HG02938 (cell line): ENCODE data around the gene RBM20.
"Not testable (repeated sequence)": the region's sequence is repeated elsewhere in the genome, so short reads cannot be mapped to it uniquely, and the experiment has no call there.

Experiments used
- ATAC-seq: cut with Tn5 transposase; IDR thresholded peaks from one replicate; pipeline ENCODE4 v1.9.1; 2021; ENCODE audit warnings: mild to moderate bottlenecking, moderate library complexity; ENCODE audit not compliant: unreplicated experiment

RBM20 gene

DNA sequence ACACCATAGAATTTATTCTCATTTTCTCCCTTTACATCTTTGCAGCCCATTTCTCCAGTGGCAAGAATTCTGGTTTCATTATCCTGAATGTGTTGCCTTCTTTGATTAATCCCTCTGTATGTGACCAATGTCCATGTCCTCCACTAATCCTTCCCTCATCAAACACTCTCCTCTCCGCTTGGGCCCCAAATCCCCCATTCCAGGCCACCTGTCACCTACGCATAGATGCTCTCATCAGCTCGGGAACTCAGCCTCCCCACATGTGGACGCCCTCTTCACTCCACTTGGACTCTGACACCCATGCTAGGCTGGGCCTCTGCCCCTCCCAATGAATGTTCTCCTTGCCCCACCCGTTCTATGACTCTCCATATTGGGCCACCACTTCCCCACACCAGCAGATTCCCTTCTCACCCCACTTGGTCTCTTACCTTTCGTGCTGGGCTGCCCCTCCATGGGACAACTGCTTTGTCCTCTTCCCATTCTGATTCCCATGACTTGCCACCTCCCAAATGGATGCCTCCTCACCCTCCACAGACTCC, 18.7 kb upstream of the RBM20 start:
- no peak for ATAC-seq

DNA sequence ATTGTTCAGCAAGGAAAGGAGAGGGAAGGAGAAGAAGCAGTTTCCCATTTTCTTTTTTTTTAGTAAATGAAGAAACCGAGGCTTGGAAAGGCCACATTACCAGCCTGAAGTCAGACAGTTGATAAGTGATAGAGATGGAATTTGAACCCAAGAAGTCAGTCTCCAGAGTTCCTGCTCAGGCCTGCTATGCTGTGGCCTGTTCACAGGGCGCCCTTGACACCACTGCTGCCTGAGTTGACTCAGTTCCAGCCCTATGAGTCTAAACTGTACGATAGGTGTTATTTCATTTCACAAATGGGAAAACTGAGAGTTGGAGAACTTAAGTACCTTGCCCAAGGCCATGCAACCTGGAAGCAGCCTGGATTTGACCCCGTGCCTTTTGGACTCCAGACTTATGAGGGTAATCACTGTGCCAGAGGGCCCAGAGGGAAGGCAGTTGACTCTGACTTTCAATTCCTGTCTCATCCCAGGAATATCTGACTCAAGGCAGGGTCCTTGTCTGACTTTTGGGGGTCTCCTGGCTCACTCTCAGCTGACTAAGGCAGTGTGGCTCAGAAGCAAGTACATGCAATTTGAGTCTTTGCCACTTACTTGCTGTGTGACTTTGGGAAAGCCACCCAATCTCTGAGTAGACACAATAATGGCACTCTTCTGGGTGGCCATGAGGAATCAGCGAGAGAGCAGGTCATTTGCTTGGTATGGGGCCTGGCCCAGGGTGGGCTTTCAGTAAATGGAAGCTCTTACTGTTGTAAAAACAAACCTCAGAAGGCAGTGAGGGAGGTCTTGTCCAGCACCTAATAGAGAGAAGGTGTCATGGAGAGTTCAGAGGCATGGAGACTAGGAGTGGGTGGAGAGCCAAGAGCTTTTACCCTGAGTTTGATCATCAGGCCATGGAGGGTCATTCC, 17.9 kb upstream of the RBM20 start:
- no peak for ATAC-seq

DNA sequence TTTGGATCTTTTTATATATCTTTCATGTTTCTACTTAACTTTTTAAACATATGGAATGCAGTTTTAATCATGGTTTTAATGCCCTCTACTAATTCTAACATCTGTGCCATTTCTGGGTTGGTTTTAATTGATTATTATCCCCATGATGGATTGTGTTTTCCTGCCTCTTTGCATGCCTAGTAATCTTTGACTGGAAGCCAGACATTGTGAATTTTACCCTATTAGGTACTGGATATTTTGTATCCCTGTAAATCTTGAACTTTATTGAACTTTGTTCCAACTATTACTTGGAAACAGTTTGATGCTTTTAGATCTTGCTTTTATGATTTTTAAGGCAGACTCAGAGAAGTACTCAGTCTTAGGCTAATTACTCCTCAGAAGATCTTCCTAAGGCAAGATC, 16.0 kb upstream of the RBM20 start:
- ATAC-seq: no peak

DNA sequence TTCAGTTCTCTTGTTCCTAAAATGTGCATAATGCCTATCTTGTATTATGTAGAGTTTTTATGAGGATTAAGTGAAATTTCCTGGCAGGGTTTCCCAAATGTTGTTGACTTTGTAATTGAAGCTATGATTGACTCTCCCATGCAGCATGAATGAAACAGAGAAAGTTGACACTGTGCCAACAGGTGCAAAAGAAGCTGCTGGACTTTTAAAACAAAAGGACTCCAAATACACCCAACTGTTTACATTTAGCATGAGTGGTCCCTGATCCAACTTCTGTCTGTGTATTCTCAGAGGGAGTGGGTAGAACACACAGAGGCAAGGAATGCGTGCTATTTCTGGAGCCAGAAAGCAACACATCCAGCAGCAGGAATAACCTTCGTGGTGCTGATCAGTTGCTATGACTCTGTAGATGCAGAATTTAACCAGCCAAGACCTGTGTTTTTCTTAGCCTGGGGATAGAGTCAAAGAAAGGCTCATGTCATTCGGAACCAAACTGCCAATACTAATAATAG, 14.4 kb upstream of the RBM20 start:
- ATAC-seq: no peak

DNA sequence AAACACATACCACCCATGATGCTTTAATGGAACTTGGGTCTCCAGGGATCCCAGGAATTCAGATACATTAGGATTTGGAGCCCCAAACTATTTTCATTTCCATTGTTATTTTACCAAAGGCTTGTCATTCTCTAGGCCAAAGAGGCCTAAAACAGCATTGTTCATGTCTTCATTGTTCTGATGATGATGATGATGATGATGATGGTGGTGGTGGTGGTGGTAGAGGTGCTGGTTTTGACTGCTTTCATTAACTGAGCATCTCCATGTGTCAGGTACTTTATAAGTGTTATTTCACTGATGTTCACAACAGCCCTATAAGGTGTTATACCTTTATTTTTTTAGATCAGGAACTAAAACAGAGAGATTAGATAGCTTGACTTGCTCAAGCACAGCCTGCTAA, 12.2 kb upstream of the RBM20 start:
- no peak for ATAC-seq

DNA sequence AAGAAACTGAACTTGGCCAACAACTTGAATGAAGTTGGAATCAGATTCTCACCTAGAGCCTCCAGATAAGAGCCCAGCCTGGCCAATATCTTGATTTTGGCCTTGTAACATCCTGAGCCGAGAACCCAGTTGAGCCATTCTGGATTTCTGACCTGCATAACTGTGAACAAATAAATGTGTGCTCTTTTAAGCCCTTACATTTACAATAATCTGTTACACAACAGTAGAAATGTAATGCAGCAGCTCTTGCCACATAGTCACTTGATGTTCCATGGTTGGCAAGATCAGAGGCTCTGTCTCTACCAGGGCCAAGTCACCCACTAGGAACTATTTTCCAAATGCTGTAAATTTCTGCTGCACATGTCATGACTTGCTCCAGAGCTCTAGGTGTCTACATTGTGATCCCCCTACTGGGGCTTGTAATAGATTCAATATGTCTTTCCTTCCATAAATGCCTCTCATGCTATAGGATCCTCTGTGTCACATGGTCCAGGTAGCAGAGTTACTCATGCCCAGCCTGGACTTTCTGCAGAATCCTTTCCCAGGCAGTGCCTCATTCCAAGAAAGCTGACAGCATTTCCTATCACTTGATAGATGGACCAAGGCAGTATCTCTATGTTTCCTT, 11.4 kb upstream of the RBM20 start:
- ATAC-seq: no peak

DNA sequence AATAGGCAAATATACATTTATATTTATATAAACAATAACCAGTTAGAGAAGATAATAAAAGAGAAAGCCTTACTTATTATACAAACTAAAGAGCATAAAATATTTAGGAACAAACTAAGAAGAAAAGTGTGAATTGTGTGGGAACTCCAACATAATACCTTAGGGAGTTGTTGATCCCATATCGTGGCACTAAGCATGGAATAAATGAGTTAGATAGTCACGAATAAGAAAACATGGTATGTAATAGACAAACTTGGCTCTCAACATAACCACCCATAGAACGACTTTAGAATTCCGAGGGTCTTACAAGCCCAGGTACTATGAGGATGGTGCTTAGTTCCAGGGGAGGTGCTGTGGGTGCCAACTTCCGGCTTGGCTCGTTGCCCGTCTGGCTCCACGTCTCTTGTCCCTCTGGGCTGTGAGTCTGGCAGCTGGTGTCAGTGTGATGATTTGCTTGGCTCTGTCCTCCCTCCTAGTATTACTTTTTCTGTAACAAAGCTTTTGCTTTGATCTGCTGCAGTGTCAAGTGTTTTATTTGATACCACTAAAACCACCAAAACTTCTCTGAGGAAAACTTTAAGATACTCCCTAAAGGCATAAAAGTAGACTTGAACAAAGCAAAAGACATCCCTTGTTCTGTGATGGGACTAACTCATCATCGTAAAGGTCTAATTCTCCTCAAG, 9.5 kb upstream of the RBM20 start:
- ATAC-seq: no peak

DNA sequence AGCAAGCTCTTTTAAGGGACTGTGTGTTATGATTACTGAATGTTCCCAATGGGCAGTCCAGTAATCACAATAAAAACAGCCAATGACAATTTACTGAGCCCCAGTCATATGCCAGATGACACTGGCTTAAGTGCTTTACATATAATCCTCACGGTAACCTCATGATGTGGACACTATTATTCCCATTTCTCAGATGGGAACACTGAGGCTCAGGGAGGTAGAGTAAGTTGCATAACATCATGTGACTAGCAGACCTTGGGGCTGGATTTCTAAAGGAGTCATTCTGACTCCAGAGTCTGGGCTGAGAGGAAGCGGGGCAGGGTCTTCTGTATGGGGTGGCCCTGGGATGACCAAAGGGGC, 7.6 kb upstream of the RBM20 start:
- ATAC-seq: no peak

DNA sequence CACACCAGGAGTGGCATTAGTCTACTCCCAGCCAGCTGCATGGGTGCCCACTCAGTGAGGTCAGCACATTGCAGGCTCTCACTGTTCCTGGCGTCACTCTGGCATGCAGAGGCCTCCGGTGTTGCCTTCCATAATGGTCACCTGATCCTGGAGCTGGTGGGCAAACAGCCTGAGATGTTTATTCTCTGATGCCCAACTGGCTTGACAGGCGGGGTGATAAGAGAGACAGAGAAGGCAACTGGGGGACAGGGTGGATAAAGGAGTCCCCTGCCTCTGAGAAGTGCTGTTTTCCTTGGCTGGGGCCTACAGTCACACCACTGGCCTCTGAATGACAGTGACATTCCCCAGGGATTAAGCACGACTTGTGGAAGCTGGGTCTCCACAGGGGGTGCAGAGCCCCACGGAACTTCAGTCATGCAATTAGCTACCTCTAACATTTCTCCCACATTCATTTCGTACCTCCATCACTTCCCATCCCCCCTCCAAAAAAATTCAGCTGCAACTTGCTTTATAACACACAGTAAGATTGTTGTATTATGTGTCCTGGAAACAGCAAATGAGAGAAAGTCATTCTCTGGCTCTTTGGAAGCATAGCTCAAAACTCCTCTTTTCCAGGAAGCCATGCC, 7.1 kb upstream of the RBM20 start:
- ATAC-seq: no peak

DNA sequence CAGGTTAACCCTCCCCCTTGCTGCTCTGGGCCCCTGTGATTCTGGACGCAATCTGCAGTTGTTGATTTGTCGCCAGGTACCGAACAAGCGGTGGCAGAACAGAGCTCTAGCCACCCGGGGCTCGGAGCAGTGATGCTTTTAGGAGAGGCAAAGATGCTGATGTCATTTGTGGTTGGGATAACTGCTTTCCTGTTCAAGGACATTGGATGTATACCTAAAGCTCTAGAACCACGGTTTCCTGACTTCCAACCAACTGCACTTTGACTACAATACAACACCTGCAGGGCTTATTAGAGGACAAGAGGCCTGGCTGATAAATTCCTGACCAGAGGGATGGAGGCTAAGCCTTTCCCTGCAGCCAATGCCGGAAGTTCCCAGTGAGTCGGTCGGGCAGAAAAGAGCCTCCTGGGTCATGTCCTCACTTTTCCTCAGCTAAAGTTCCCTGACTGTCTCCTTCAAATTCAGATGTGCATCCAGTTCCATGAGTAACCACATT, 6.5 kb upstream of the RBM20 start:
- no peak for ATAC-seq

DNA sequence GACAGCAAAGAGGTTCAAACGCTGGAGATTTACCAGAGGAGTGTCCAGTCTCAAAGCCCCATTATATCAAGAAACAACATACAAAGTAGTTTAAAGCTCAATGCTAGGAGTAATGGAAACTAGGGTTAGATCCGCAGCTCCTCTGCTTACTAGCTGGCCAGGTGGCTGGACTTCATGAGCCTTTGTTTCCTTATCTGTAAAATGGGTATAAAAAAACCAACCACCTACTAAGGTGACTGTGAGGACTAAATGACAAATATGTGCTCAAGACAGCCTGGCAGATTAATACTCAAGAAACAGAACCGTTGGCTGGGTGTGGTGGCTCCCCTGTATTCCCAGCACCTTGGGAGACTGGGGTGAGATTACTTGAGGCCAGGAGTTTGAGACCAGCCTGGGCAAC, 5.8 kb upstream of the RBM20 start:
- ATAC-seq: no peak

DNA sequence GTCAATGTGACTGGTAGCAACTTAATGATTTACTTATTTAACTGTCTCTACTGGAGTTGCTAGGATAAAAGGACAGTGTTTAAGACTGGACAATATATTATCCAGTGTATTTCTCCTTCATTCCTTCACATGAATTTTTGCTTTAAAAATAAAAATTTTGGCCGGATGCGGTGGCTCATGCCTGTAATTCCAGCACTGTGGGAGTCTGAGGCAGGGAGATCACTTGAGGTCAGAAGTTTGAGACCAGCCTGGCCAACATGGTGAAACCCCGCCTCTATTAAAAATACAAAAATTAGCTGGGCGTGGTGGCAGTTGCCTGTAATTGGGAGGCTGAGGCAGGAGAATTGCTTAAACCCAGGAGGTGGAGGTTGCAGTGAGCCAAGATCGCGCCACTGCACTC, 5.1 kb upstream of the RBM20 start:
- not testable (repeated sequence) for ATAC-seq

DNA sequence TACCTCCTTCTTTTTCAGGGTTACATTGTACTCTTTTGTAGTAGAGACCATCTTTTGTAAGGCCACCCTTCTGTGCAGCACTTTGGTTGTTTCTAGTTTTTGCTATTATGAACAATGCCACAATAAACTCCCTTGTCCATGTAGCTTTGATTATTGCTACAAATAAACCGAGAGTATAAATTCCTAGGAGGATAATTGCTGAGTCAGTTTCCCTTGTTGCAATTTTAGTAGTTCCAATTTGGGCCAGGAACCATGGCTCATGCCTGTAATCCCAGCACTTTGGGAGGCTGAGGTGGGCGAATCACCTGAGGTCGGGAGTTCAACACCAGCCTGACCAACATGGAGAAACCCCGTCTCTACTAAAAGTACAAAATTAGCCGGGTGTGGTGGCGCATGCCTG, 4.3 kb upstream of the RBM20 start:
- not testable (repeated sequence) for ATAC-seq

DNA sequence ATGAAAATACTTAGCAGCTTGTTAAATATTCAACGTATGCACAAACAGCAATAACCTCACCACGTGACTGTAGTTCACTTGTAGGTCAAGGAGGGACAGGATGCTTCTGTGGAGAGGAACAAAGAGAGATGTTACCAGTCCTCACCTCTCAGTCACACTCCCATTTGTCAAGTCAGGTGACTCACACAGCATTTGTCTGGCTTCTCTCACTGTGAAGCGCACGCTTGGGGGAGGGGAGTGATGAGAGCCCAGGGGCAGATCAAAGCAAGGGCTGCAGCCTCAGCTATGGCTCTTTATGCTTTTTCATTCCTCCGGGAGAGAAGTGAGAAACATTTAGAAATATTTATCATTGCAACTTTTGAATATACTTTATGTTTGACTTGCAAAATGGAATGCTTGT, 2.9 kb upstream of the RBM20 start:
- ATAC-seq: no peak

DNA sequence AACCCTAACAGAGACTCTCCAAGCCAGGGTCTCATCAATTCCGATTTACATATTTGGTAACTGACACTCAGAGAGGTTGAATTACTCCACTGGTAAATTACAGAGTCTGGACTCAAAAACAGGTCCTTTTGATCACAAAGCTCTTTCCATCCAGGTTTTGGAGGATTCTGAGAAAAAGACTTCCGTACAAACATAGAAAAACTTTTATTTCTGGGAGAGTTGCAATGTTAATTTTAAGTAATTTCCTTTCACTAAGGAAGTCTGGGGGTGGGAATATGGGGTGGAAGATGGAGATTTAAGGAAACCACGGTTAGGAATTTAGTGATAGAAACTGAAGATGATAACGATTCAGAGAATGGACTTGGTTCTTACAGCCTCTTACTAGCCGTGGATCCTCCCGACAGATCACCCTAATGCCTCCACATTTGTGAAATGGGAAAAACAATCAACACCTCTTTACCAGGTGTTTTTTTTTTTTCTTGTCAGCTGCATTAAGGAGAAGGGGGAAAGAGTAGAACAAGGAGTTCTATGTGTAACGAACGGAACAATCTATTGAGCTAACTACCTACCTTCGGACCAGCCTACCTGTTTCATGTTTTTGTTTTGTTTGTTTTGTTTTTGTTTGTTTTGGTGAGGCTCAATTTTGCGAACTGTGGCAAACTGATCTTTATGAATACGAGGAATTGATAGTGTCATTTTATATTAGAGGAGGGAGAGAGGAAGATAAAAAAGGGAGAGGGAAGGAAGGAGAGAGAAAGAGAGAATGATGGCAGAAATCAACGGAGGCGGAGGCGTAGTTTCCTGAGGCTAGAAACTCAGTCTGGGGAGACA, 1.7 kb upstream of the RBM20 start:
- ATAC-seq: no peak

DNA sequence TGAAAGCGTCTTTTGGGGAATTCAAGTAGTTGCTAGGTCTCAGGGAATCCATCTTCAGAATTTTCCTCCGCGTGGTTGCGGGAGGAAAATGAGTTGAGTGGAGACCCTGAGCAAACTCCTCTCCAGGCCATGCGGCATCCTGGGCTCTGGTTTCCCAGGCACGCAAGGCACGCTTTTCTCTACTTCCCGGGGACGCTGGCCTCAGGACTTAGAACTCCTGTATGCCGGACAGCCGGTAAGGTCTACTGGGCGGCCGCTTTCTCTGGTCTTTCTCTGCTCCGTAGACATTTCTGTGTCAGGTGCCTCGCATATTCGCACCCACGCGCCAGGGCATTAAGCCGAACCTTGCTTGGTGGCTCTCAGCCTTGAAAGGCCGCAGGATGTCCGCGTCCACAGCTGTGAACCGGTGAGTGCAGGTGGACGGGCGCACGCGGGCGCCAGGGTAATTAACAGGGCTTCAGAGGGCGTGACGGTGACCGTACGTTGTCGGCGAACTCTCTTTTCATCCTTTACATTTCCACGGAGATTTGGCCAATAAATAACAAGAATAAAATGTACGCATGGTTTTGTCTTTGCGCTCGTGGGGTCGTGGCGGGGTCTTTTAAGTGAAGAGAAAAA, 992 bp upstream of the RBM20 start:
- no peak for ATAC-seq

DNA sequence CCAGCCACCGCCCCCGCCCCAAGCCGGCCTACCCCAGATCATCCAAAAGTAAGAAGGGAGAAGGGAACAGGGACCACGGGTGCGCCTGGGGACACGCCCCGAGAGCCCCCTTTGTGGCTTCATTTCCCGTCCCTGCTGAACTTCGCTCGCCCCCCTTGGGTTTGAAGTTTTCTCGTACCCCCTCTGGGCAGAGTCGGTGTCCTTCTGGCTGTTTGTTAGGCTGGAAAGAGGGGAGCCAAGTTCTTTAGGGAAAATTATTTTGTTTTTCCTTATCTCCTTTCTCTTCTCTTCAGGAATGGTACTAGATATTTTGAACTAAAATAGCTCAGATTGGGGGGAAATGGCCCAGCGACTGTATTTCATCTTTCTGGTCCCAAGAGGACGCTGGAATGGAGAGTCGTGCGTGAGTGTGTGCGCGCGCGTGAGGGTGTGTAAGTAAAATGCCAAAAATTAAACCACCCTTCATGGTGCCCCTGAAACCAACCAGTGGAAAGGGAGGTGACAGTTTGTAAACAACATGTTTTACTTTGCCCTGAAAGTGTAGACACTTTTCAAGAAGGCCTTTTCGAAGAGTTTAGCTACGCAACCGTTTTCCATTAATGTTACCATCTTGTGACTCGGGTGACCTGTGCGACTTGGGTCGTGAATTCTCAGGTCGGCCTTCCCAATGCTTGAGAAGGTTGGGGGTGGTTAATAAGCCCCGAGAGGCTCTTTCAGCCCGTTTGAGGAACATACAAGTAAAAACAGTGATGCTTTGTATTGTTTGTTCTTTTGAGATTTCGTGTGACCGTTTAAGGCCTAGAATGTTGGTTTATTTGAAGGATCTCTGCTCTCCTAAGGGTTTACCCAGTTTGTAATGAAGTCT, 694 bp downstream of the RBM20 start:
- ATAC-seq: no peak

DNA sequence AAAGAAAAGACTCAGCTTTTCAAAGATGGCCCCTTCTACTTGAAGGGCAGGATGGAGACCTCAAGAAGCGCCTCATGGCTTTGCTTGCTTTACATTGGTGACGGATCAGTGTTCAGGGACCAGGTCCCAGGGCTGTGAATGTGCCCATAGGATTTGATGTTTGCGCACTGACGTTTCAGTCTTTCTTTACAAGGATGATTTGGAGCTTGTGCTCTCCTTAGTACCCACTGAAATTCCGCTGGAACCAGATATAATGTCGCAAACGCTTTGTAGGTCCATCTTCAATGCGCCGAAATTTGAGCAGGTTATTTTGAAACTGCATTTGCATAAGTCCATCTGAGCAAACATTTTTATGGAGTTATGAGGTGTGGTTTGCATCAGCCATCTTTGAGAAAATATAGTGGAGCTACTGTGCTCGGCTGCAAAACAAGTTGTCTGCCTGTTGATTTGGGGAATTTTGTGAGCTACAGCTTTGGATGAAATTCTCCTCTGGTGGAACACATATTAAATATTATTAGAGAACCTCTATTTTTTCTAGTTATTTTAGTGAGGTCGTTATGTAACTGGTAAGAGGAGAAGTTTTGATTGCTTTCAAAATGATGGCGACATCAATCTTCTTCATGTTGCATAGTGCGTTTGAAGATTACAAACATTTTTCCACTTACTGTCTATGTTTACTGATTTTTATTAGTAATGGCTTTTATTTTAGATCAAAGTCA, 2.4 kb downstream of the RBM20 start:
- no peak for ATAC-seq
